Bone marrow (tissue), 2 donors: ENCODE data around the gene PTPRN2.
"Not testable (repeated sequence)": the region's sequence is repeated elsewhere in the genome, so short reads cannot be mapped to it uniquely, and the experiment has no call there.

Experiments
- DNase-seq, 2 donors: peaks; one replicate each; lab custom pipeline; 2025; lab: John Stamatoyannopoulos, UW

Gene PTPRN2

GRCh38 chr7:158296798-158297104 is 290.9 kb downstream of the PTPRN2 start:
- DNase-seq, result no peak

DNA sequence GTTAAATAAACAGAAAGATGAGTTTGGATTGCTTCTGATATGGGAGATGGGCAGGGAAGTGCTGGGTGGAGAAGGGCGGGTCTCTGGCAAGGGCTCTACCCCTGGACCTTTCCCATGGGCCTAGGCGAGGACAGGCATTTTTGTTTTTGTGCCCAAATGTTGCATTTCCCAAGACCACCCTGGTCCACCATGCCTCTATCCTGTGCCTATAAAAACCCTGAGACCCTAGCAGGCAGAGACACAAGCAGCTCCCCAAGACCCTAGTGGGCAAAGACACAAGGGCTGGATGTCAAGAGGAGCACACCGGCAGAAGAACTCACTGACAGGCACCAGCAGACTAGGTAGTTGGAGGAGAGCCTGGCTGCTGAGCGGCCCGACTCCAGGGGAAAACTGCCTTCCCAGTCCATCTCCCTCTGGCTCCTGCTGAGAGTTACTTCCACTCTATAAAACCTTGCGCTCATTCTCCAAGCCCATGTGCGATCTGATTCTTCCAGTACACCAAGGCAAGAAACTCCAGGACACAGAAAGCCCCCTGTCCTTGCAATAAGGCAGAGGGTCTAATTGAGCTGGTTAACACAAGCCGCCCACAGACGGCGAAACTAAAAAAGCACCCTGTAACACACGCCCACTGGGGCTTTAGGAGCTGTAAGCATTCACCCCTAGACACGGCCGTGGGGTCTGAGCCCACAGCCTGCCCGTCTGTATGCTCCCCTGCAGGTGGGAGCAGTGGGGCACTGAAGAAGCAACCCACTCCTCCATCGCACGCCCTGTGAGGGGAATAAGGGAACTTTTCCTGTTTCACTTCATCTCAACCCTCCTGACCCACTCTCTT is 291.4 kb downstream of the PTPRN2 start:
- no peak for DNase-seq

DNA sequence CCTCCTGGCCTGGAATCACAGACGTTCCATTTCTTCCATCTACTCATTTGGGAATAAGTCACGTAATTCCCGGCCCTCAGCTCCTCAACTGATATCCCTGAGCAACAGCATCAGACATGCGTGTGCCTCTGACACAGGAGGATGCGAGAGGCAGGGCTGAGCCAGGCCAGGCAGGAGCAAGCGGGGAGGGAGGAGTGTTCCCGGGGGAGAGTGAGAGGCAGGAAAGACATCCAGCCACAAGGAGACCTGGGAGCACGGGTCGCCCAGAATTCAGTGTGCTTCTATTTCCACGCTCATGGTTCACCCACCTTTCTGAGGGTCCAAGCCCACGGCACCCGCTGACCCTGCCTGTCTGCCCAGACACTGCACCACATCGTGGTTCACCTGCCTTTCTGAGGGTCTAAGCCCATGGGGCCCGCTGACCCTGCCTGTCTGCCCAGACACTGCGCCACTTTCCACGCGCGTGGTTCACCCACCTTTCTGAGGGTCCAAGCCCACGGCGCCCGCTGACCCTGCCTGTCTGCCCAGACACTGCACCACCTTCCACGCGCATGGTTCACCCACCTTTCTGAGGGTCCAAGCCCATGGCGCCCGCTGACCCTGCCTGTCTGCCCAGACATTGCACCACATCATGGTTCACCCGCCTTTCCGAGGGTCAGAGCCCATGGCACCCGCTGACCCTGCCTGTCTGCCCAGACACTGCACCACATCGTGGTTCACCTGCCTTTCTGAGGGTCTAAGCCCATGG is 293.0 kb downstream of the PTPRN2 start:
- not testable (repeated sequence) for DNase-seq

DNA sequence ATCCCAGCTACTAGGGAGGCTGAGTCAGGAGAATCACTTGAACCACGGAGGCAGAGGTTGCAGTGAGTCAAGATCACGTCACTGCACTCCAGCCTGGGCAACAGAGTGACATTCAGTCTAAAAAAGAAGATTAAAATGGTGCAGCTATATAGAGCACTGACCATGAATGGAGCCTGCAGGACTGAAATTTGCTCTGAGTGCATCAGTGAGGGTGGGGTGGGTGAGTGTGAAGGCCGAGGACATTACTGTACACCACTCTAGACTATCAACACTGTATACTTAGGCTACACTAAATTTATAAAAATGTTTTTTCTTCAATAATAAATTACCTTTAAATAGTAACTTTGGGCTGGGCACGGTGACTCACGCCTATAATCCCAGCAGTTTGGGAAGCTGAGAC is 294.7 kb downstream of the PTPRN2 start:
- DNase-seq, result no peak

- no peak for DNase-seq
Measured at GRCh38 chr7:158291998-158292397, 295.6 kb downstream of the PTPRN2 start.

DNA sequence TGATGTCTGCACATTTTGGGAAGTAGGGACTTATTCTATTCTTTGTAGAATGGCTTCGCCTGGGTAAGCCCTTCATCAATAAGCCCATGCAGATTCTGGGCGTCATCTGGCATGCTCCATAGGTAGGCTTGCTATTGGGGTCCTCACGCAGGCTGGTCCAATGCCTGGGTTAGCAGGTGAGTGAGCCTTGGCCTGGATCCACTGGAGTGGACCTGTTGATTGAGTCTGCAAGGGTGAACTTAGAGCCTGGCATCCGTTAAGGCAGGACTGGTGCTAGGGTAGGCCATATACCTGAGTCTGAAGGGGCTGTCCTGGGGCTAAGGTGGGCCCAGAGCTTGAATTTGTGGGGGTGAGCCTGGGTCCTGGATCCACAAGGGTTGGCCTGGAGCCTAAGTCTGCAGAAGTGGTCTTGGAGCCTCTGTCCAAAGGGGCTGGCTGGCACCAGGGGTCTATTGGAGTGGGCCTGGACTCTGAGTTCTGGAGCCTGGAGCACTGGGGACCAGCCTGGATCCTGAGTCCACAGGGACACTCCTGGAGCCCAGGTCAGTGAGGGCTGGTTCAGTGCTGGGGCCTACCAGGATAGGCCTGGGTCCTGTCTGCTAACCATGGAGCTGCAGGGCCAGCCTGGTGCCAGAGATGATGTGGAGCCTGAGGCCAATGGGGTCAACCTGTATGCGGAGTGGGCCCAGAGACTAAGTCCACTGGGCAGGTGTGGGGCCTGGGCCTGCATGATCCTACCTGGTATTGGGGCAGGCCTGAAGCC is 297.7 kb downstream of the PTPRN2 start:
- DNase-seq, result no peak

GRCh38 chr7:158289231-158289630 is 298.4 kb downstream of the PTPRN2 start:
- DNase-seq, result no peak

DNA sequence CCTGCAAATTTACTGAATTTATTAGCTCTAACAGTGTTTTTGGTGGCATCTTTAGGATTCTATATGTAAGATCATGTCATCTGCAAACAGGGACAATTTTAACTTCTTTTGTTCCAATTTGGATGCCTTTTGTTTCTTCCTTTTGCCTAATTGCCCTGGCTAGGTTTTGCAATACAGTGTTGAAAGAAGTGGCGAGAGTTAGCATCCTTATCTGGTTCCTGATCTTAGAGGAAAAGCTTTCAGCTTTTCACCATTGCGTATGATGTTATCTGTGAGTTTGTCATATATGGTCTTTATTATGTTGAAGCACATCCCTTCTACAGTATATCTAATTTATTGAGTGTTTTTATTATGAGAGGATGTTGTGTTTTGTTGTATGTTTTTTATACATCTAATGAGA is 301.4 kb downstream of the PTPRN2 start:
- DNase-seq, result no peak

DNA sequence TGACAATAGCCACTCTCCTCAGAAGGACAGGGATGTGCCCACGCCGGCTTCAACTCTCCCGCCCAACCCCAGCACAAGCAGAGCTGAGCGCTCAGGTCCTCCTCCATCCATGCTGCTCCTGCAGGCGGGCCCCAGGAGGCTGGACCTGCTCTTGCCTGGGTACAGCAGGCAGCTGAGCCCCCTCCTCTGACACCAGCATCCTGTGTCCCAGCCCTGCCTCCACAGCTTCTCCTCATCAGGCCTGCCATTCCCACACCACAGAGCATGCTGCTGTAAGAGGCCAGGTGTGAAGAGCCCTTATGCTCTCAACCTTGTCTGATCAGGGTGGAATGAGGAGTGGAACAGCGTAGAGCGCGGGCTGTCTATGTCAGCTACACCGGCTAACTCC is 302.2 kb downstream of the PTPRN2 start:
- no peak for DNase-seq

GRCh38 chr7:158284617-158285382 is 302.8 kb downstream of the PTPRN2 start:
- no peak for DNase-seq

GRCh38 chr7:158284121-158284520 is 303.5 kb downstream of the PTPRN2 start:
- no peak for DNase-seq

- DNase-seq, result no peak
Measured at GRCh38 chr7:158283016-158283974, 304.3 kb downstream of the PTPRN2 start.

DNA sequence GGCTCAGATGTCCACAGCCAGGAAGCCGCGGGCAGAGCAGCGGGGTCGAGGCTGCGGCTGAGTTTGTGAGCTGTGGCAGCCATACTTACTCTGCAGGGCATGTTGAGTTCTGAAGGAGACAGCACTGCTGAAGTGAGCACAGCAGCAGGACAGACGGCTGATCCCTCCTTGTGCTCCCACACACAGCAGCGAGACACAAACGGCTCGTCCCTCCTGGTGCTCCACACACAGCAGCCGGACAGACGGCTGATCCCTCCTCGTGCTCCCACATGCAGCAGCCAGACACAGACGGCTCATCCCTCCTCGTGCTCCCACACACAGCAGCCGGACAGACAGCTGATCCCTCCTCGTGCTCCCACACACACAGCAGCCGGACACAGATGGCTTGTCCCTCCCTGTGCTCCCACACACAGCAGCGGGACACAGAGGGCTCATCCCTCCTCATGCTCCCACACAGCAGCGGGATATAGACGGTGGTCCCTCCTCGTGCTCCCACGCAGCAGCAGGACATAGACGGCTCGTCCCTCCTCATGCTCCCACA is 305.1 kb downstream of the PTPRN2 start:
- no peak for DNase-seq

DNA sequence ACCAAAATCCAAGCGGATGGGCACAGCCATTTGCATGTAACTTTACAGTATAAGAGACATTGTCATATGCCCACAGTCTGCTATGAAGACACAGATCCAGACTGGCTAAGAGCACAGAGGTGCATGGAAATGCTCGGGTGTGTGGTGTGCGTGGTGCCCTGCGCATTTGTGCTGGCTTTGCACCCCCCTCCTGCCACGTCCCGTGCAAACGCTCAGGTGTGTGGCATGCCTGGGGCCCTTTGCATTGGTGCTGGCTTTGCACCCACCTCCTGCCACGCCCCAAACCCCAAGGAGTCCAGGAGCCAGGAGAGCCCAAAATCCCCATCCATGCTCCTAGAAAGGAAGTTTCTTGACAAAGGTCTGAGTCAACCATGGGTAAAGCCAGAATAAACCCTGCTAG is 306.2 kb downstream of the PTPRN2 start:
- DNase-seq, result no peak

DNA sequence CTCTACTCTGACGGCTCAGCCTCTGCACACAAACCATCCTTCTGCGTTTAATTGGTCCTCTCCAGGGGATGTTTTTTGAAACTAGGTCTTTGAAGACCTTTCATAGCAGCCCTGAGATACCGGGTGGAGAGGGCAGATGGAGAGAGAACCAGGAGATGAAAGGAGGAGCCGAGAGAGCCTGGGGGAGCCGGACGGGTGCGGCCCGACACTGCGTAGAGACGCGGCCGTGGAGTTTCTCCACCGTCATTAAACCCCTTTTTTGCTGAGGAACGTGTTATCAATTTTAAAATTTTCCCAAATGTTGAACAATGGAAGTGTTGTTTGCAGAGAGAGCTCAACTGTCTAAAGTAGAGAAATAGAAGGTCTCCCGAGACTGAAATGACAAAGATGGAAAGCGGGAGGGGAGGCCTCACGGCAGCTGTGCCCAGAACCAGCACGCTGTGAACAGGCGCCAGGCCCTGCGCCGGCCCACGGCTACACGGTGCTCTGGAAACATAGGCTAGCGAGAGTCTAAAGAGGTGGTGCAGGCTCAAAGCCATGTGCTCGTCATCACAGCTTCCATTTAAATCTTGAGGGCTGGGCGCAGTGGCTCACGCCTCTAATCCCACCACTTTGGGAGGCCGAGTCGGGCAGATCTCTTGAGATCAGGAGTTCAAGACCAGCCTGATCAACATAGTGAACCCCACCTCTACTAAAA is 307.0 kb downstream of the PTPRN2 start:
- DNase-seq, result no peak

DNA sequence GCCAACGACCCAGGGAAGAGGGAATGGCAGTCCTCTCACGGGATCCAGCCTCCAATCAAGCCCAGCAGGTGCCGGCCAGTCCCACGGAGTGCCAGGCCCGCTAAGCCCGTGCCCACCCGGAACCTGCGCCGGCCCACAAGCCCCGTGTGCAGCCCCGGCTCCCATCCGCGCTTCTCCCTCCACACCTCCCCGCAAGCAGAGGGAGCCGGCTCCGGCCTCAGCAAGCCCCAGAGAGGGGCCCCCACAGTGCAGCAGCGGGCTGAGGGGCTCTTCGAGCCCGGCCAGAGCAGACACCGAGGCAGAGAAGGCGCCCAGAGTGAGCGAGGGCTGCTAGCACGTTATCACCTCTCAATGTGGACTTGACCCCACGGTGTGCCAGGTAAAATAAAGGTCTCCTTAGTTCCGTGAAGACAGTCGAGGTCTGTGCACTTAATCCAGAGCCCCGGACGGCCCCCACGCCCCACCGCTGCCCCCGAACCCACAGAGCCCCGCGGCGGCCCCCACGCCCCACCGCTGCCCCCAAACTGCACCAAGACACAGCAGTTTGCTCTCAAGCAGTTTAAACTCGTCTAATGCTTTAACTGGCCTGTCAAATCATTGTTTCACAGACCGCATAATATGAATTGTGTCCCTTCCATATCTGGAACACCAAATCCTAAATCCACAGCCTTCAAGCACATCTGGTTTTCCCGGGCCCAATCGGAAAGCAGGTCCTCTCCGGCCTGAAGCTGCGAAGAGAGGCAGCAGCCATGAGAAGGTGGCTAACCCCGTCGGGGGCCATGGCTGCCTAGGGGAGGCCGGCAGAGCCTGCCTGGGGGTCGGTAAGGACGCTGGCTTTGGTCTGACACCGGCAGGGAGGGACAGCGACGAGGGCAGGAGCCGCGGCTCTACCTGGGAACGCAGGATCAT is 307.8 kb downstream of the PTPRN2 start:
- DNase-seq, result no peak

DNA sequence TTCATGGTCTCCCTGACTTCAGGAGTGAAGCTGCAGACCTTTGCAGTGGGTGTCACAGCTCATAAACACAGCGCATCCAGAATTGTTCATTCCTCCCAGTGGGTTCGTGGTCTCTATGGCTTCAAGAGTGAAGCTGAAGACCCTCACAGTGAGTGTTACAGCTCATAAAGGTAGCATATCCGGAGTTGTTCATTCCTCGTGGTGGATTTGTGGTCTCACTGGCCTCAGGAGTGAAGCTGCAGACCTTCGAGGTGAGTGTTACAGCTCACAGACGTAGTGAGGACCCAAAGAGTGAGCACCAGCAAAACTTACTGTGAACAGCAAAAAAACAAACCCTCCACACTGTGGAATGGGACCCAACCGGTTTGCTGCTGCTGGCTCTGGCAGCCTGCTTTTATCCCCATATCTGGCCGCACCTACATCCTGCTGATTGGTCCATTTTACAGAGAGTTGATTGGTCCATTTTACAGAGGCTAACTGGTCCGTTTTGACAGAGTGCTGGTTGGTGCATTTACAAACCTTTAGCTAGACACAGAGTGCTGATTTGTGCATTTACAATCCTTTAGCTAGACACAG is 308.8 kb downstream of the PTPRN2 start:
- no peak for DNase-seq
